Measurements from ENCODE around the gene LIMS4.
"Not testable (repeated sequence)": the region's sequence is repeated elsewhere in the genome, so short reads cannot be mapped to it uniquely, and the experiment has no call there.

Gene LIMS4

DNA sequence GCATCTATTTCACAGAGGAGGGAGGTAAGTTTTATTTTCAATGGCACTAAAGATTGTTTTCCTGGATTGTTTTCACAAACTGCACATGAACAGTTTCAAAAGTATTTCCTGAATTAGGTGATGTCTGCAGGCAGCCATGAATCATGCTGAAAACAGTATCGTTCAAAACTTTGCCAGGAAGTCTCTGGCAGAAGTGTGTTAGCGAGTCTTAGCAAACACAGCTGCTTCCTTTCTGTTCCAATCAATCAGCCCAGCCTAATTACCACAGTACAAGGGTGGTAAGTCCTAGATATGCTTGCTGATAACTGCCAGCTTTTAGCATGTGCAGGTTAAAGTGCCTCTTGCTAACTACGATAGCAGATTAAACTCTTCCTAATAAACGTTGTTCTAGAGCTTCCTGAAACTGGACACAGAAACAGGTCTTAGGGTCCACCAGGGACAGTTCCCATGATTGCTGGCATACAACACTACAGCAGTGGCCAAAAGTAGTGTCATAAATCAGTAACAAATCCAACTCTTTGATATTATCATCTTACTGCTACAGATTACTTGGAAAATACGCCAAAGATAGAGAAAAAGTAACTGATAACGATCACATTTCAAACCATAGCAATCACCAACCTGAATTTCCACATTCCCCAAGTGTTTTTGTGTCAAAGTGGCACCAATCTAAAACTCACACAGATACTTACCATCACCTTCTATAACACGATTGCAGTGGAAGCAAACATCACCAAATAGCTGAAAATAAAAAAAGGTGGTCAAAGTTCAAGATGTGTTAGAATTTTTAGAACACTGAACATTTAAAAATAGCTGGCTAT is 23.3 kb downstream of the LIMS4 start:
- not testable (repeated sequence) for FAIRE-seq

DNA sequence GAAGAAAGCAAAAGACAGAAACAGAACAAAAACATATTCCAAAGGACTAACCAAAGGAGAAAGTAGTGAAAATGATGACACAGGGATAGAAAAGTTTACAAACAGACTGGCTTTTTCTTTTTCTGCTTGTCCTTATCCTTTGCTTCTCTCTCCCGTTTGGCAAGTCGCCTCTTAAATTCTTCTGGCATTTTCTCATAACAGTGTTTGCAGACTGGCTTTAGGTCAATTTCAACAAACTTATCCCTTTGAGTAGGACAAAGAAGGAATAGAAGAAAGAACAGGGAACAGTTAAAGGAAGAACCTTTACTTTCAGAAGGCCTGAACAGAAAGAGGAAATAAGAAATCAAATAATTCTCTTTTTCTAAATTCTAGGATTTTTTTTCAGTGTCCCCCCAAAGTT is 26.0 kb downstream of the LIMS4 start:
- FAIRE-seq, result not testable (repeated sequence)

DNA sequence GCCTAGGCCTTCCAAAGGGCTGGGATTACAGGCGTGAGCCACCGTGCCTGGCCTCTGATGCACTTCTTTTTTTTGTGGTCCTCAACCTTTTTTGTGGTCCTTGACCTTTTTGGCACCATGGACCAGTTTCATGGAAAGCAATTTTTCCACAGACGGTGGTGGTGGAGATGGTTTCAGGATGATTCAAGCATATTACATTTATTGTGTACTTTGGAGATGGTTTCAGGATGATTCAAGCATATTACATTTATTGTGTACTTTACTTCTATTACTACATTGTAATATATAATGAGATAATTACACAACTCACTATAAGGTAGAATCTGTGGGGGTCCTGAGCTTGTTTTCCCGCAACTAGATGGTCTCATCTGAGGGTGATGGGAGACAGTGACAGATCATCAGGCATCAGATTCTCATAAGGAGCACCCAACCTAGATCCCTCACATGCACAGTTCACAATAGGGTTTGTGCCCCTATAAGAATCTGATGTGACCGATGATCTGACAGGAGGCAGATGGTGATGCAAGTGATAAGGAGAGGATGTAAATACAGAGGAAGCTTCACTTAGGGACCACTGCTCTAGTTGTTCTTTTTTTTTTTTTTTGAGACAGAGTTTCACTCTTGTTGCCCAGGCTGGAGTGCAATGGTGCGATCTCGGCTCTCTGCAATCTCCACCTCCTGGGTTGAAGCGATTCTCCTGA is 29.2 kb downstream of the LIMS4 start:
- FAIRE-seq, result not testable (repeated sequence)

DNA sequence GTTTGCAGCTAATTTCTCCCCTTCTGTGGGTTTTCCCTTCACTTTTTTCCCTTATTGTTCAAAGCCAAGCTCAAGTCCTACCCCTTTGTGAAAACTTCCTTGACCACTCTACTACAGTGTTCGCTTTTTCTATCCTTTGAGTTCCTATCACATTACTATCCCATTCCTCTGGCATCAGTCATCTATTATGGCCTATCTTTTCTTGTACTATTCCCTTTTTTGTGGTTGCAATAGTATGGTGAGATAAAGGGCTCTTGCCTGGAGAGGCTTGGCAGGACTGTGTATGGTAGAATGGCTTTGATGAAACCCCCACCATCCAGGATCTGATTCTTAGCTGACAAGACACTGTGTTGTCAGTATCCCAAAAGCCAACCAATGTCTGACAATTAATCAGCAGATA is 30.7 kb downstream of the LIMS4 start:
- FAIRE-seq, result not testable (repeated sequence)

DNA sequence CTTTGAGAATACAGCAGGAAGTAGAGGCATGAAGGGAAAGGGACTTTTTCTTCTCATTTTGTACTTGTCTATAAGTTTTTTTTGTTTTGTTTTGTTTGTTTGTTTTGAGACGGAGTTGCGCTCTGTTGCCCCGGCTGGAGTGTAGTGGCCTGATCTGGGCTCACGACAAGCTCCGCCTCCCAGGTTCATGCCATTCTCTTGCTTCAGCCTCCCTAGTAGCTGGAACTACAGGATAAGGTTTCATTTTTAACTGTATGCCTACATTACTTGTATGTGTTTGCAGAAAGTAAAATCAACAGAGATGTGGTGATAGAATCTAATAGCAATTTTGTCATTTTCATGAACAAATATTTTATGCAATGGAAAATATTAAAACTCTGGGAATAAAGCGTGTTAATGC is 38.1 kb downstream of the LIMS4 start:
- not testable (repeated sequence) for FAIRE-seq

DNA sequence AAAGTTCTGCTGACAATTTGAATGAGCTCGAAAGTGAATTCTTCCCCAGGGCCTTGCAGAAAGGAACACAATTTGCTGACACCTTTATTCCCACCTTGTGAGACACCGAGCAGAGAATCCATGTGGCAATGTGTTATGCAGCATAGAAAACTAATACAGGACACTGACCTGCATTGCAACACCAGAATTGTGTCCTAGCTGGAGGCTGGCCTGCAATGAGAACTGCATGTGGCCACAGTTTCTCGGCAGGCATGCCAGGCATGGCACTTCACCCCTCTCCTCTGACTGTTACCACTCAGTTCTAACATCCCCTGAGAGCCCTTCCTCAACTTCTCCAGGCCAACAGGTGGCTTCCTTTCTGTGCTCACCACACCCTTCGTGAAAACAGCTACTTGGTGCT is 46.9 kb downstream of the LIMS4 start:
- not testable (repeated sequence) for FAIRE-seq

DNA sequence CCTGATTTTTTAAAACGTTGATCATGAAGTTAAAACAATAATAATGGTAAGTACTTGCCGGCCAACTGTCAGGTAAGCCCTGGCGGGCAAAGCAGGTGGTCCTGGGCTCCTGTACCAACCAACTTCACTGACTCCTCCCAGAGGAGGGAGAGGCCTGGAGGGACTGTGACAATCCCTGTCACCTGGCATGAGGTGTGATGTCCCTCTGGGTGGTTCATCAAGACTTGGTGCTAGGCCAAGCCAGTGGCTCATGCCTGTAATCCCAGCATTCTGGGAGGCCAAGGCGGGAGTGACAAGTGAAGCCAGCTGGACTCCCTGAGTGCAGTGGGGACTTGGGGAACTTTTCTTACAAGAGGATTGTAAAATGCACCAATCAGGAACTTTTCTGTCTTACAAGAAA is 48.2 kb downstream of the LIMS4 start:
- FAIRE-seq, result not testable (repeated sequence)

DNA sequence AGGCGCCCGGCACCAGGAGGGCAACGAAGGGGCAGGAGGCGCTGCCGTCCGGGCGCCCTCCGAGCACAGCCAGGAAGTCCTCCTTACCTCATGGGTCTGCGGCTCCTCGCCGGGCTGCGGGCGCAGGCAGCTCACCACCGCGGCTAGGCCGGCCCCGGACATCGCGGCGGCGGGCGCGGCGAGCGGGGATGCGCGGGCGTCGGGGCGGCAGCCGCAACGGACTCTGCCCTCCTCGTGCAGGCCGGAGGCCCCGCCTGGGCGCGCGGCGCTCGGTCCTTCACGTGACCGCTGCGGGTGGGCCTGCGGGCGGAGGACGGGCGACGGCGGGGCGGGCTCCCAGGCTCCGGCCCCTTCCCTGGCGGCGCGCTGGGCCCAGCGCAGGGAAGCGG is 49.0 kb downstream of the LIMS4 start:
- not testable (repeated sequence) for FAIRE-seq

DNA sequence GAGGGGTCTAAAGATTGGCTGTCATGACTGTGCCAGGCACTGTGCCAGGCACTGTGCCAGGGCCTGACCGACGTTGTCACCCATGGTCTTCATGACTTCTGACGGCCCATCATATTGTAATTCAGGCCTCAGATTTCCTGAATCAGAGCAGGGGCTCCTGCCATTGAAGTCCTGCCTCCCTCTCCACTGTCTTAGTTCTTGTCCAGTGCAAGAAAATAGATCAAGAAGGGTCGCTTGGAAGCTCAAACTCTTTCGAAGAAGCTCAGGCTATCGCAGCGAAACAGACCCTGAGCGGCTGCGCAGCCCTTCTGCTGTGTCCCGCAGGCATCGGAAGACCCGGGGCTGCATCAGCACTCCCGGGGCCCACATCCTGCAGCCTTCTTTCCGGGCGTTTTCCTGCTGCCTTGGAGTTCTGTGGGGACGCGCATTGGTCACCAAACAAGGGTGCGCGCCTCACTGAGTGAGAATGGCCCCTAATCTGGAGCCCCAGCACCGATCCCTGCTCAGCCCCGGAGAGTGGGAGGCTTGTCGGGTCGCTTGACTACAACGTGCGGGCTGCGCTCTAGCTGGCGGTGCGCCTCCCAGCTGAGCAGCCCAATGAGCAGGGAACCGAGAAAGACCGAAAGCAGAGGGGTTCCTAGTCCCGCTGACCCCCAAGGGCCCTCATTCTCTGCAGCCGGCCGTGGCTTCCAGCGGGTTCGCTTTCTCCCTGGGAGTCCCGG is 49.6 kb downstream of the LIMS4 start:
- FAIRE-seq, result not testable (repeated sequence)

DNA sequence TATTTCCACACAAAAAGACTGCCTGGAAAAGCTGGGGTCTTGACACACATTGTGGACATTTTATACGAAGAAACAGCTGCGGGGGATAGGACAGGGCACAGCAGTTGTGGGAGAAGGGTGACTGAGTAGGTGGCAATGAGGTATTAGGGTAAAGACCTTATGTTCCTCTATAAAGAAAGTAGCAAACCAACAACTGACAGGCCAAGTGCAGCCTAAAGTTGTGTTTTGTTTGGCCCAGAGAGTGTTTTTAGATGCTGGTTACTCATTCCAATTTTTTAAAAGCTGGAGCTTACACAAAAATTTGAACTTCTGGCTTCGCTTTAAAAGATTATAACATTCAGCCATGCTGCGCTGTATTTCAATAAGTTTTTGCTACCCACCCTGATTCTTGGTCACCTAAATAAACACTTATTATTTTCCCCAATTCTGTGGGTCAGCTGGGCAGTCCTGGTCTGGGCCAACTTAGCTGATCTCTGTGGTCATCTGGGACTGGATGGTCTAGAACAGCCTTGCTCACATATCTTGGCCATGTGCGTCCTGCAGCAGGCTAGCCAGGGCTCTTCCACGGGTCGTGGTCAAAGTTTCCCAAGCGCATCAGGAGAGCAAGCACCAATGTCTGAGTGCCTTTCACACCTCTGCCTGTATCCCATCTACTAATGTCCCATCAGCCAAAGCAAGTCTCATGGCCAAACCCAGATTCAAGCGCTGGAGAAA is 51.8 kb downstream of the LIMS4 start:
- not testable (repeated sequence) for FAIRE-seq

DNA sequence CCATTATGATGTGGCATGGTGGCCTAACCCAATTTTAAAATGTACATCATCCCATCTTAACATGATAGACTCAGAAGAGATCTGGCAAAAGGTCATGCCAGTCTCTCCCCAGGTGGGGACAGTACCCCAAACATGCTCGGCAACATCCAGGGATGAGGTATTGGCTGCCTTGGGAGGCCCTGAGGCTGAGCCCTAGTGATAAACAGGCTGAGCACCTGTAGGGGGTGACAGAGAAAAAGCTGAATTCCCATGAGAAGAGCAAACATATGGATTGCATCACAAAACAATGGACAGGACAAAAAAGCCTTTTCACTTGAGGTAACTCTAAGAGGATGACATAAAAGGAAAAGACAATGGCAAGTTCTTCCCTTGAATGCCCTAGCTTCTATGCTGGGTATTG is 65.5 kb downstream of the LIMS4 start:
- FAIRE-seq, result not testable (repeated sequence)

DNA sequence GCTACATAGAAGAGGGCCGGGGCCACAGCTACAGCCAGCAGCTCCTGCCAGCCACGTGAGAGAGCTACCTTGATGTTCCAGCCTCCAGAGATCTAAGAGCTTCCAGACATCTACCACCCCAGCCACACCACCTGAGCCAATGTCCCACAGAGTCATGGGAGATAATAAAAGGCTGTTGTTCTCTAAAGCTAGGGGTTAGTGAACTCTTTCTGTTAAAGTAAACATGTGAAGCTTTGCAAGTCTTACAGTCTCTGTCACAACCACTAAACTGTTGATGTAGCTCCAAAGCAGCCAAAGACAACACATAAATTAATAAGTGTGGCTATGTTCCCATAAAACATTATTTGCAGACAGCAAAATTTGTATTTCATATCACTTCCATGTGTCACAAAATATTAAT is 67.6 kb downstream of the LIMS4 start:
- not testable (repeated sequence) for FAIRE-seq

DNA sequence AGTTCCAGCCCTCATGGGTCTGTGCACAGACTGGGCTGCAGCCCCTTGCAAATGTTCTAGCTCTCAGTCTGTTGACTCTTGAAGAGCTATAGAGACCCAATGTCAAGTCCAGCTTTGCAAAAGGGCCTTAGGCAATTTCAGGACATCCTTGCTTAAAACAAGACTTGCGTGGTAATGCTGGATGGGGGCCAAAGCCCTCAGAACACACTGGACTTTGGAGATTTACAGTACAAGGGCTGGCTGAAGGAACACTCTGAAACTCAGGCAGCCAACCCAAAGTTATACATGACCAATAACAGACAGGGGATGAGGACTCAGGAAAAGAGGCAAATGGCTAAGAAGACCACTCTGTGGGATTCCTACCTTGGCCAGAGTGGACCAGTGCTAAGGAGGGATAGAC is 68.4 kb downstream of the LIMS4 start:
- not testable (repeated sequence) for FAIRE-seq

DNA sequence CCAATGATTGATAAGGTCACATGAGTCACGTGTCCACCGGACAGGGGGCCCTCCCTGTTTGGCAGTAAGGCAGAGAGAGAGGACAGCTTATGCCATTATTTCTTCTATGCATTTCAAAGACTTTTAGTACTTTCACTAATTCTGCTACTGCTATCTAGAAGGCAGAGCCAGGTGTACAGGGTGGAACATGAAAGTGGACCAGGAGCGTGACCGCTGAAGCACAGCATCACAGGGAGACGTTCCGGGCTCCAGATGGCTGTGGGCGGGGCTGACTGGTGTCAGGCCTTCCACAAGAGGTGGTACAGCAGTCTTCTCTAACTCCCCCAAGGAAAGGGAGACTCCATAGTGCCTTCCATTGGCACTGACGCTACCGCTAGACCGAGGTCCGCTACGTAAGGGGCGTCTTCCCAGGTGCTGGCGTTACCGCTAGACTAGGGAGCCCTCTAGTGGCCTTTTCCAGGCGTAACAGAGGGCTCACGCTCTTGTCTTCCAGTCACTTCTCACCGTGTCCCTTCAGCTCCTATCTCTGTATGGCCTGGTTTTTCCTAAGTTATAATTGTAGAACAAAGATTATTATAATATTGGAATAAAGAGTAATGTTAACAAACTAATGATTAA is 71.5 kb downstream of the LIMS4 start:
- not testable (repeated sequence) for FAIRE-seq

DNA sequence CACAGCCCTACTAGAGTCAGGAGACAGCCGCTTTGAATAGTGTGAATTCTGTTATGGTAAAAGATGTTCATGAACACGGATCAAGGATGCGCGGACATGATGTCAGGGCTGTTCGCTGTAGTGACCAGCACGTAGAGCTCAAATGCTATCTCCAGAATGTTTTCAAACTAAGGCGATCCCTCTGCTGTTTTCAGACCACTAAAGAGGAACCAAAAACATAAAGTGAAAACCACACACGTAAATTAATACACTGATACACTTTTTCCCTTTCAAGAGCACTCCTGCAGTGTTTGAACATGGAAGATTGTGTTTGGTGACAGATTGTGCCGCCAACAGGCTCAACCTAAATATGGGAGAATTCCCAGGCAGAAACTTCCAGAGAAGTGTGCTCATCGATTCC is 73.2 kb downstream of the LIMS4 start:
- FAIRE-seq, result not testable (repeated sequence)

DNA sequence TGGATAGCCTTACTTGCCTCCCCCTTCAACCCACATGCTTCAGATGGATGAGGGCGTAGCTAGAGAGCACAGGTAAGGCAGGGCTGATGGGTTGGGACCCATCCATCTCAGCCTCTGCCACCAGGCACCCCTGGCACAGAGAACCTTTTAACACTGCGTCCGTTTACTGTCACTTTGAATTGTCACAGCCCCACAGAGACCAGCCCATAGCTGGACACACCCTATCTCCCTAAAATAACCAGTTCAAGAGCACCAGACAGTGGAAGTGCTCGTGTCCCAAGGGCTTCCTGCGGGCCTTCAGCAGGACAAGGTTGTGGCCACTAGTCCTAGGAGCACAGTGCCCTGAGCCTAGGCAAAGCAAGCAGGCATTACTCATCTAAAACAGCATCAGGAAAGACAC is 76.6 kb downstream of the LIMS4 start:
- FAIRE-seq, result not testable (repeated sequence)
